ENCODE measurements around the gene RSRP1. TPM values are rescaled to one million over a fixed set of nuclear protein-coding genes. Genes with fewer than 3 reads are reported as not detected.
"Not testable (repeated sequence)": the region's sequence is repeated elsewhere in the genome, so short reads cannot be mapped to it uniquely, and the experiment has no call there.

RSRP1 gene
- polyA plus RNA-seq, 1 donor = 176 TPM

- H3K9me3 ChIP-seq (ENCODE audit: control insufficient read depth, low read depth, low read length); H3K4me3 ChIP-seq (ENCODE audit: low read length); H3K27me3 ChIP-seq (ENCODE audit: control insufficient read depth, insufficient read depth, low read length); DNase-seq; H3K36me3 ChIP-seq (ENCODE audit: control insufficient read depth, insufficient read depth, low read length); H3K4me1 ChIP-seq (ENCODE audit: control insufficient read depth, insufficient read depth, low read length); H3K27ac ChIP-seq (ENCODE audit: low read length): not testable (repeated sequence)
- no CpG with 5 or more reads among the region's 5 CpGs for WGBS (ENCODE audit: insufficient coverage, low lambda C conversion rate)
These were observed 32.4 kb upstream of the RSRP1 start for GRCh38 chr1:25279693-25280111.

GRCh38 chr1:25278790-25279189 lies 31.5 kb upstream of the RSRP1 start:
- not testable (repeated sequence) for DNase-seq; H3K4me1 ChIP-seq (ENCODE audit: control insufficient read depth, insufficient read depth, low read length); H3K36me3 ChIP-seq (ENCODE audit: control insufficient read depth, insufficient read depth, low read length); H3K27me3 ChIP-seq (ENCODE audit: control insufficient read depth, insufficient read depth, low read length); H3K27ac ChIP-seq (ENCODE audit: low read length); H3K9me3 ChIP-seq (ENCODE audit: control insufficient read depth, low read depth, low read length); H3K4me3 ChIP-seq (ENCODE audit: low read length)
- no CpG with 5 or more reads among the region's 8 CpGs for WGBS (ENCODE audit: insufficient coverage, low lambda C conversion rate)

- WGBS (ENCODE audit: insufficient coverage, low lambda C conversion rate) = no CpG with 5 or more reads among the region's 2 CpGs
- H3K4me1 ChIP-seq (ENCODE audit: control insufficient read depth, insufficient read depth, low read length); H3K9me3 ChIP-seq (ENCODE audit: control insufficient read depth, low read depth, low read length); H3K27me3 ChIP-seq (ENCODE audit: control insufficient read depth, insufficient read depth, low read length); H3K4me3 ChIP-seq (ENCODE audit: low read length); H3K36me3 ChIP-seq (ENCODE audit: control insufficient read depth, insufficient read depth, low read length); H3K27ac ChIP-seq (ENCODE audit: low read length); DNase-seq: not testable (repeated sequence)
These were observed 31.1 kb upstream of the RSRP1 start for GRCh38 chr1:25278358-25278757.

GRCh38 chr1:25277295-25277694 lies 30.0 kb upstream of the RSRP1 start:
- not testable (repeated sequence) for H3K9me3 ChIP-seq (ENCODE audit: control insufficient read depth, low read depth, low read length); H3K27me3 ChIP-seq (ENCODE audit: control insufficient read depth, insufficient read depth, low read length); DNase-seq; H3K27ac ChIP-seq (ENCODE audit: low read length); H3K4me1 ChIP-seq (ENCODE audit: control insufficient read depth, insufficient read depth, low read length); H3K36me3 ChIP-seq (ENCODE audit: control insufficient read depth, insufficient read depth, low read length); H3K4me3 ChIP-seq (ENCODE audit: low read length)
- WGBS (ENCODE audit: insufficient coverage, low lambda C conversion rate) = no CpG with 5 or more reads among the region's 1 CpG

- not testable (repeated sequence) for H3K9me3 ChIP-seq (ENCODE audit: control insufficient read depth, low read depth, low read length); H3K27me3 ChIP-seq (ENCODE audit: control insufficient read depth, insufficient read depth, low read length); H3K4me3 ChIP-seq (ENCODE audit: low read length); H3K27ac ChIP-seq (ENCODE audit: low read length); H3K4me1 ChIP-seq (ENCODE audit: control insufficient read depth, insufficient read depth, low read length); H3K36me3 ChIP-seq (ENCODE audit: control insufficient read depth, insufficient read depth, low read length); DNase-seq
- no CpG with 5 or more reads among the region's 4 CpGs for WGBS (ENCODE audit: insufficient coverage, low lambda C conversion rate)
These were observed 28.4 kb upstream of the RSRP1 start for GRCh38 chr1:25275648-25276047.

GRCh38 chr1:25272238-25272637 lies 25.0 kb upstream of the RSRP1 start, which contains the start of gene RHD:
Gene RHD (plus strand): TSS chr1:25272509. CDS start chr1:25272548, 39 bp downstream.
- not testable (repeated sequence) for H3K4me1 ChIP-seq (ENCODE audit: control insufficient read depth, insufficient read depth, low read length); H3K9me3 ChIP-seq (ENCODE audit: control insufficient read depth, low read depth, low read length); H3K36me3 ChIP-seq (ENCODE audit: control insufficient read depth, insufficient read depth, low read length); DNase-seq; H3K27ac ChIP-seq (ENCODE audit: low read length); H3K27me3 ChIP-seq (ENCODE audit: control insufficient read depth, insufficient read depth, low read length); H3K4me3 ChIP-seq (ENCODE audit: low read length)
- no CpG with 5 or more reads among the region's 8 CpGs for WGBS (ENCODE audit: insufficient coverage, low lambda C conversion rate)

GRCh38 chr1:25268143-25268760 lies 21.0 kb upstream of the RSRP1 start:
- H3K27ac ChIP-seq (ENCODE audit: low read length); H3K4me1 ChIP-seq (ENCODE audit: control insufficient read depth, insufficient read depth, low read length); DNase-seq; H3K9me3 ChIP-seq (ENCODE audit: control insufficient read depth, low read depth, low read length); H3K36me3 ChIP-seq (ENCODE audit: control insufficient read depth, insufficient read depth, low read length); H3K27me3 ChIP-seq (ENCODE audit: control insufficient read depth, insufficient read depth, low read length): not testable (repeated sequence)
- H3K4me3 ChIP-seq (ENCODE audit: low read length) = peak overlapping the region; percentile 37
- WGBS (ENCODE audit: insufficient coverage, low lambda C conversion rate) = no CpG with 5 or more reads among the region's 14 CpGs

GRCh38 chr1:25267288-25268142 lies 20.3 kb upstream of the RSRP1 start:
- not testable (repeated sequence) for H3K27me3 ChIP-seq (ENCODE audit: control insufficient read depth, insufficient read depth, low read length); H3K9me3 ChIP-seq (ENCODE audit: control insufficient read depth, low read depth, low read length); H3K4me1 ChIP-seq (ENCODE audit: control insufficient read depth, insufficient read depth, low read length); H3K36me3 ChIP-seq (ENCODE audit: control insufficient read depth, insufficient read depth, low read length)
- DNase-seq = peak; percentile 77 to 82
- peak overlapping the region; percentile 59 for H3K27ac ChIP-seq (ENCODE audit: low read length)
- peak overlapping the region; percentile 51 for H3K4me3 ChIP-seq (ENCODE audit: low read length)
- WGBS (ENCODE audit: insufficient coverage, low lambda C conversion rate) = no CpG with 5 or more reads among the region's 56 CpGs

- peak in 1 of 2 donors; percentile 11 for DNase-seq
- H3K4me1 ChIP-seq (ENCODE audit: control insufficient read depth, insufficient read depth, low read length); H3K27me3 ChIP-seq (ENCODE audit: control insufficient read depth, insufficient read depth, low read length); H3K27ac ChIP-seq (ENCODE audit: low read length); H3K36me3 ChIP-seq (ENCODE audit: control insufficient read depth, insufficient read depth, low read length); H3K9me3 ChIP-seq (ENCODE audit: control insufficient read depth, low read depth, low read length): not testable (repeated sequence)
- H3K4me3 ChIP-seq (ENCODE audit: low read length) = peak overlapping the region; percentile 51
- WGBS (ENCODE audit: insufficient coverage, low lambda C conversion rate) = no CpG with 5 or more reads among the region's 45 CpGs
These were observed 19.5 kb upstream of the RSRP1 start for GRCh38 chr1:25266554-25267287.

- 60% methylated on average over 1 of the region's 3 CpGs for WGBS (ENCODE audit: insufficient coverage, low lambda C conversion rate)
- not testable (repeated sequence) for H3K27me3 ChIP-seq (ENCODE audit: control insufficient read depth, insufficient read depth, low read length); H3K36me3 ChIP-seq (ENCODE audit: control insufficient read depth, insufficient read depth, low read length); DNase-seq; H3K9me3 ChIP-seq (ENCODE audit: control insufficient read depth, low read depth, low read length); H3K27ac ChIP-seq (ENCODE audit: low read length); H3K4me1 ChIP-seq (ENCODE audit: control insufficient read depth, insufficient read depth, low read length); H3K4me3 ChIP-seq (ENCODE audit: low read length)
These were observed 13.1 kb upstream of the RSRP1 start for GRCh38 chr1:25260336-25260735.
